Vagina (tissue), 2 donors: ENCODE results near the gene POU6F2. TPM values are rescaled to one million over a fixed set of nuclear protein-coding genes. Genes with fewer than 3 reads are reported as not detected.

ENCODE experiments used
- DNase-seq, 2 donors: peaks; one replicate each; pipeline ENCODE4 v3.0.0-alpha.2; 2017; ENCODE audit errors: extremely low spot score in 2 of 2
- H3K27ac ChIP-seq: fragments of 200-600 bp; sonication (generic); one replicate; pipeline ENCODE4 v1.5.1; 2019
- H3K27me3 ChIP-seq: fragments of 200-600 bp; sonication (generic); one replicate; pipeline ENCODE4 v1.5.1; 2019
- H3K36me3 ChIP-seq, 2 donors: fragments of 200-600 bp; sonication (generic); one replicate each; pipeline ENCODE4 v1.5.1; 2017 to 2019
- H3K4me1 ChIP-seq: fragments of 200-600 bp; sonication (generic); one replicate; pipeline ENCODE4 v1.5.1; 2019
- H3K4me3 ChIP-seq, 2 donors: fragments of 200-600 bp; sonication (generic); 1 replicate in 1 of 2; 2 replicates in 1 of 2; pipeline ENCODE4 v1.5.1; 2016 to 2019
- H3K9me3 ChIP-seq: fragments of 200-600 bp; sonication (generic); one replicate; pipeline ENCODE4 v1.5.1; 2019
- CTCF ChIP-seq, 3 experiments: fragments of 450-650 bp in 2 of 3; fragments of 200-600 bp in 1 of 3; sonication (generic) in 1 of 3; IDR thresholded peaks; one replicate each; pipeline ENCODE4 v1.5.1; 2017 to 2019; ENCODE audit warnings: antibody characterized with exemption in 3 of 3, mild to moderate bottlenecking in 2 of 3, moderate library complexity in 2 of 3
- POLR2A ChIP-seq, 2 donors: fragments of 450-650 bp; IDR thresholded peaks; one replicate each; pipeline ENCODE4 v1.6.1; 2017; ENCODE audit warnings: antibody characterized with exemption in 2 of 2, mild to moderate bottlenecking in 2 of 2, moderate library complexity in 2 of 2
- POLR2AphosphoS5 ChIP-seq, 2 donors: sonication (generic); formaldehyde crosslinking; IDR thresholded peaks; one replicate each; pipeline ENCODE4 v1.9.0; 2017; ENCODE audit warnings: antibody characterized with exemption in 2 of 2, mild to moderate bottlenecking in 2 of 2, low read depth in 1 of 2; ENCODE audit not compliant: insufficient read depth in 1 of 2
- intact Hi-C: fragments of 100-400 bp; cut with DNase I; formaldehyde crosslinking; loops from one replicate; pipeline ENCODE4 v1.15.1; 2023
- total RNA-seq: library from RNA; depleted of rRNA; stranded (reverse); fragments of >200 nt; gene quantifications from one replicate; pipeline ENCODE4 v1.2.3, GENCODE V29; 2016

Gene POU6F2
- total RNA-seq, 1 donor from 2014 or later = not detected

GRCh38 chr7:39095875-39096619, 118.3 kb downstream of the POU6F2 start:
- TF ChIP-seq POLR2A (IDR thresholded peaks at IDR 0.05) (no peak), CTCF (IDR thresholded peaks at IDR 0.05) (no peak), POLR2AphosphoS5 (IDR thresholded peaks at IDR 0.05; ENCODE audit: insufficient read depth in 1 of 2, low read depth in 1 of 2) (no peak)
- H3K27me3 ChIP-seq = no peaks in the 10 kb centered on the region
- no peak overlapping the region for H3K27ac ChIP-seq
- intact Hi-C loops = no loop called here
- DNase-seq = no peak
- no peaks in the 10 kb centered on the region for H3K9me3 ChIP-seq
- H3K36me3 ChIP-seq = no peaks in the 10 kb centered on the region
- H3K4me1 ChIP-seq = no peaks in the 10 kb centered on the region
- H3K4me3 ChIP-seq = no peak overlapping the region

- DNase-seq = no peak
- no peak for TF ChIP-seq CTCF (IDR thresholded peaks at IDR 0.05)
- no peak for TF ChIP-seq POLR2AphosphoS5 (IDR thresholded peaks at IDR 0.05; ENCODE audit: insufficient read depth in 1 of 2, low read depth in 1 of 2)
- no peak for TF ChIP-seq POLR2A (IDR thresholded peaks at IDR 0.05)
- no peaks in the 10 kb centered on the region for H3K9me3 ChIP-seq
- H3K4me3 ChIP-seq = no peak overlapping the region
- H3K36me3 ChIP-seq = no peaks in the 10 kb centered on the region
- H3K4me1 ChIP-seq = no peaks in the 10 kb centered on the region
- intact Hi-C loops = no loop called here
- H3K27me3 ChIP-seq = no peaks in the 10 kb centered on the region
- no peak overlapping the region for H3K27ac ChIP-seq
Measured at GRCh38 chr7:39098506-39098905, 120.8 kb downstream of the POU6F2 start.

- DNase-seq = no peak
- no peak overlapping the region for H3K4me3 ChIP-seq
- no peaks in the 10 kb centered on the region for H3K9me3 ChIP-seq
- H3K27me3 ChIP-seq = no peaks in the 10 kb centered on the region
- H3K36me3 ChIP-seq = no peaks in the 10 kb centered on the region
- intact Hi-C loops = no loop called here
- TF ChIP-seq CTCF (IDR thresholded peaks at IDR 0.05) (no peak), POLR2AphosphoS5 (IDR thresholded peaks at IDR 0.05; ENCODE audit: insufficient read depth in 1 of 2, low read depth in 1 of 2) (no peak), POLR2A (IDR thresholded peaks at IDR 0.05) (no peak)
- no peaks in the 10 kb centered on the region for H3K4me1 ChIP-seq
- H3K27ac ChIP-seq = no peak overlapping the region
Measured at GRCh38 chr7:39099146-39099545, 121.4 kb downstream of the POU6F2 start.

- H3K4me3 ChIP-seq = no peak overlapping the region
- intact Hi-C loops = no loop called here
- H3K36me3 ChIP-seq = no peaks in the 10 kb centered on the region
- no peak for DNase-seq
- H3K4me1 ChIP-seq = no peaks in the 10 kb centered on the region
- H3K27me3 ChIP-seq = no peaks in the 10 kb centered on the region
- TF ChIP-seq POLR2AphosphoS5 (IDR thresholded peaks at IDR 0.05; ENCODE audit: insufficient read depth in 1 of 2, low read depth in 1 of 2) (no peak), CTCF (IDR thresholded peaks at IDR 0.05) (no peak), POLR2A (IDR thresholded peaks at IDR 0.05) (no peak)
- H3K27ac ChIP-seq = no peak overlapping the region
- H3K9me3 ChIP-seq = no peaks in the 10 kb centered on the region
Measured at GRCh38 chr7:39100270-39100669, 122.6 kb downstream of the POU6F2 start.

GRCh38 chr7:39102234-39102633, 124.5 kb downstream of the POU6F2 start:
- no peak overlapping the region for H3K27ac ChIP-seq
- no peaks in the 10 kb centered on the region for H3K27me3 ChIP-seq
- H3K9me3 ChIP-seq = no peaks in the 10 kb centered on the region
- no peaks in the 10 kb centered on the region for H3K4me1 ChIP-seq
- intact Hi-C loops = no loop called here
- no peak for DNase-seq
- H3K36me3 ChIP-seq = no peaks in the 10 kb centered on the region
- no peak for TF ChIP-seq CTCF (IDR thresholded peaks at IDR 0.05)
- TF ChIP-seq POLR2AphosphoS5 (IDR thresholded peaks at IDR 0.05; ENCODE audit: insufficient read depth in 1 of 2, low read depth in 1 of 2) = no peak
- TF ChIP-seq POLR2A (IDR thresholded peaks at IDR 0.05) = no peak
- H3K4me3 ChIP-seq = no peak overlapping the region
